Measurements from ENCODE around the gene TEX13D.

DNA sequence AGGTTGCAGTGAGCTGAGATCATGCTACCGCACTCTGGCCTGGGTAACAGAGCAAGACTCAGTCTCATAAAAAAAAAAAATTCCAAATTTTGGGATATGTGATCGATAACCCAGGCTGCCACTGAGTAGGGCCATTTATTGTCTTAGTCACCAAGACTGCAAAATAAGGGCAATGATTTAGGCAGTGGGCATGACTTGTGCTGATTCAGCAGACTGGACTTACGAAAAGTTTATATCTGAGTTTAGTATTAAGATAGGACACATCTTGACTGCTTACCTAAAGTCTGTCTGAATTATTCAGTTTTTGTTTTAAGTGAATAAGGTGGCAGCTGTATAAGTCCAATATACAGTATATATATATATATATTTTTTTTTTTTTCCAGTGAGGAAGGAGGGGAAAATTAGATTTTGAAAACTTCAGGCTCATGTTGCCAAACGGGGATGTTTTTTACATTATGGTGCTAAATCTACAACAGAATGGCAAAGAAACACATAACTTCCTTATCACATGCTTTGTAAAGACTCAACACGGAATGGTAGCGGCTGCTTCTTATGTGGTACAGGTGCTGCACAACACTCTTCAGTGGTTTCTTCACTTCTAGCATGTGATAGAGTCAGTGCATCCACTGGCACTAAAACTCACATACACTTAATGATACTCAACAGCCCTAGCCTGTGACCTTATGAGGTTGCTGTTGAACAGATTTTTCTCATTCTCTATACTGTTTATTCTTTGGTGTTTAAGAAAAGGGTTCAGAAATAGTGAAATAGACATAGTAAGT, 6.5 kb downstream of the TEX13D start:
- TF ChIP-seq RAD21 (IDR thresholded peaks at IDR 0.05; ENCODE audit: low read length) (no peak), TAF1 (IDR thresholded peaks at IDR 0.05; ENCODE audit: borderline replicate concordance, low read depth, low read length) (no peak), POLR2AphosphoS5 (IDR thresholded peaks at IDR 0.05; ENCODE audit: low read depth, low read length) (no peak), CTCF (IDR thresholded peaks at IDR 0.05) (no peak), SMC3 (IDR thresholded peaks at IDR 0.05; ENCODE audit: low read depth, low read length) (no peak), USF1 (IDR thresholded peaks at IDR 0.05; ENCODE audit: borderline replicate concordance, low read depth) (no peak), MXI1 (IDR thresholded peaks at IDR 0.05; ENCODE audit: low read depth, low read length) (no peak)
- TF ChIP-seq, protein P1, sequence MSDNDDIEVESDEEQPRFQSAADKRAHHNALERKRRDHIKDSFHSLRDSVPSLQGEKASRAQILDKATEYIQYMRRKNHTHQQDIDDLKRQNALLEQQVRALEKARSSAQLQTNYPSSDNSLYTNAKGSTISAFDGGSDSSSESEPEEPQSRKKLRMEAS (IDR thresholded peaks at IDR 0.05; ENCODE audit: low read depth): no peak
- TF ChIP-seq, protein P2, sequence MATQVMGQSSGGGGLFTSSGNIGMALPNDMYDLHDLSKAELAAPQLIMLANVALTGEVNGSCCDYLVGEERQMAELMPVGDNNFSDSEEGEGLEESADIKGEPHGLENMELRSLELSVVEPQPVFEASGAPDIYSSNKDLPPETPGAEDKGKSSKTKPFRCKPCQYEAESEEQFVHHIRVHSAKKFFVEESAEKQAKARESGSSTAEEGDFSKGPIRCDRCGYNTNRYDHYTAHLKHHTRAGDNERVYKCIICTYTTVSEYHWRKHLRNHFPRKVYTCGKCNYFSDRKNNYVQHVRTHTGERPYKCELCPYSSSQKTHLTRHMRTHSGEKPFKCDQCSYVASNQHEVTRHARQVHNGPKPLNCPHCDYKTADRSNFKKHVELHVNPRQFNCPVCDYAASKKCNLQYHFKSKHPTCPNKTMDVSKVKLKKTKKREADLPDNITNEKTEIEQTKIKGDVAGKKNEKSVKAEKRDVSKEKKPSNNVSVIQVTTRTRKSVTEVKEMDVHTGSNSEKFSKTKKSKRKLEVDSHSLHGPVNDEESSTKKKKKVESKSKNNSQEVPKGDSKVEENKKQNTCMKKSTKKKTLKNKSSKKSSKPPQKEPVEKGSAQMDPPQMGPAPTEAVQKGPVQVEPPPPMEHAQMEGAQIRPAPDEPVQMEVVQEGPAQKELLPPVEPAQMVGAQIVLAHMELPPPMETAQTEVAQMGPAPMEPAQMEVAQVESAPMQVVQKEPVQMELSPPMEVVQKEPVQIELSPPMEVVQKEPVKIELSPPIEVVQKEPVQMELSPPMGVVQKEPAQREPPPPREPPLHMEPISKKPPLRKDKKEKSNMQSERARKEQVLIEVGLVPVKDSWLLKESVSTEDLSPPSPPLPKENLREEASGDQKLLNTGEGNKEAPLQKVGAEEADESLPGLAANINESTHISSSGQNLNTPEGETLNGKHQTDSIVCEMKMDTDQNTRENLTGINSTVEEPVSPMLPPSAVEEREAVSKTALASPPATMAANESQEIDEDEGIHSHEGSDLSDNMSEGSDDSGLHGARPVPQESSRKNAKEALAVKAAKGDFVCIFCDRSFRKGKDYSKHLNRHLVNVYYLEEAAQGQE (IDR thresholded peaks at IDR 0.05; ENCODE audit: low read depth, low read length): no peak
- TF ChIP-seq, protein P3, sequence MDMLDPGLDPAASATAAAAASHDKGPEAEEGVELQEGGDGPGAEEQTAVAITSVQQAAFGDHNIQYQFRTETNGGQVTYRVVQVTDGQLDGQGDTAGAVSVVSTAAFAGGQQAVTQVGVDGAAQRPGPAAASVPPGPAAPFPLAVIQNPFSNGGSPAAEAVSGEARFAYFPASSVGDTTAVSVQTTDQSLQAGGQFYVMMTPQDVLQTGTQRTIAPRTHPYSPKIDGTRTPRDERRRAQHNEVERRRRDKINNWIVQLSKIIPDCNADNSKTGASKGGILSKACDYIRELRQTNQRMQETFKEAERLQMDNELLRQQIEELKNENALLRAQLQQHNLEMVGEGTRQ (IDR thresholded peaks at IDR 0.05; ENCODE audit: borderline replicate concordance, low read depth, low read length): no peak
